Activated naive CD4-positive, alpha-beta T cell treated with Interleukin-2 at 50 U/mL for 16 hours (primary cell): Measurements from ENCODE around the gene SRGAP3.
"Not testable (repeated sequence)": the region's sequence is repeated elsewhere in the genome, so short reads cannot be mapped to it uniquely, and the experiment has no call there.

Experiments used
- DNase-seq: peaks from one replicate; pipeline ENCODE4 v3.0.0-alpha.2; 2020

SRGAP3 gene

DNA sequence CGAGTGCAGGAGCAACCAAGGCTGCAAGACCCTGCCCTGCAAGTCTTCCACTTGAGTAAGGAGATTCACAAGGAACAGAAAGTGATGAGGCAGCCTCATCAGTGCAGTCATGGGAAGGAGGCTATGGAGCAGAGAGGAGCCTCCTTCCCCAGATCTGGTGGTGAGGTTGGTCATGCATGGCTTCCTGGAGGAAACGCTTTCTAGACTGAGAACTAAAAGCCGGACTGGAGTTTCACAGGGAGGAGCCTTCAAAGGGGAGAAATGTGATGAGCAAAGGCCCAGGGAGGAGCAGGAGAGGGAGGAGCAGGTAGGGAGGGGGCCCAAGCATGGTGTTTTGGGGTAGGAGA is 139.9 kb downstream of the SRGAP3 start:
- DNase-seq: no peak

- no peak for DNase-seq
Observed at GRCh38 chr3:9108876-9109567, 140.4 kb downstream of the SRGAP3 start.

- DNase-seq: no peak
Observed at GRCh38 chr3:9107738-9108137, 141.7 kb downstream of the SRGAP3 start.

GRCh38 chr3:9105421-9105820 is 144.0 kb downstream of the SRGAP3 start:
- no peak for DNase-seq

GRCh38 chr3:9104121-9104520 is 145.3 kb downstream of the SRGAP3 start:
- DNase-seq: no peak

DNA sequence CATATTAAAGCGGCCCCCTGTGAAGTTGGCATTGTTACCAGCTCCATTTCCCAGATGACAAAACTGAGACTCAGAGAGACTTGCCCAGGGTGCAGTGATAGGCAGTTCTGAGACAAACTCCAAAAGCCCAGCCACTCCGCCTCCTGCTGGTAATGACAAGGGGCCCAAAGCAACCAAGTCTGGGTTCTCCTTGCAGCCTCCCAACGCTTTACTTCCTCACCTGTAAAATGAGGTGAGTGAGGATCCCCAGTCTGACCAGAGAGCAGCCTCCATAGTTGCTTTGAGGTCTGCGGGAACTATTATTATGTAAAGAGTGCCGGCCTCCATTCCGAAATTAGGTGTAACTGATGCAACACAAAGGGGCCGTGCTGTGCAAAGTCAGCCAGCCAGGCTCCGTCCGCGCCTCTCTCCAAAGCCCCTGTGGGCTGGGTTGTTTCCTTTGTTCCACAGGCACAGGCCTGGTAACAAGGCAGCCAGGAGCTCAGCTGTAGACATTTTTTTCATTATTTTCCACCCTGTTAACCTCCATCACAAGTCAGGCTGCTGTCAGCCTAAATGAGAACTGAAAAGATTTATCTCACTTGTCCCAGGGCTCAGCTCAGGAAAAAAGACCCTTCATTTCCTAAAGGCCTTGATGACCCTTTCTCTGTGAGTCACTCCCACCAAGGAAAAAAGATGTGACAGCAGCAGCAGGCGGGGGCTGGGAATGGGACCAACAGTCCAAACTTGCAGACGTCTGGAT is 147.0 kb downstream of the SRGAP3 start:
- no peak for DNase-seq

DNA sequence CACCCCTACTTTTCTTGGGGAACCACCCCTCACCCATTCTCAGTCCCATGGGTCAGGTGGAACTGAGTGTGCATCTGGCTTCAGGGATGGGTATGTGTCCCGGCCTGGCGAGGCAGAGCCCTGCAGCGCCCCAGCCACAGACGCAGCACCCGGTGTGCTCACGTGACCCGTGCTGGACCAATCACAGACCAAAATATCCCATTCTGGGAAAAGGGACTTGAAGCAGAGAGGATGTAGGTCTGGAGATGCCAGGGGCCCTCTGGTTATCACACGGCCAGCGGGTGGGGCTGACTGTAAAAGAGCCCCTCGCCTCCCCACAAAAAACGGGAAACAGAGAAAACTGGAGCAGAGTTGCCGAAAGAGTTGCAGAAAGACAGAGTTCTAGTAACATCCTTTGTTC is 148.2 kb downstream of the SRGAP3 start:
- no peak for DNase-seq

- DNase-seq: no peak
Observed at GRCh38 chr3:9100513-9100894, 148.9 kb downstream of the SRGAP3 start.

- DNase-seq: no peak
Observed at GRCh38 chr3:9099702-9100512, 149.5 kb downstream of the SRGAP3 start.

GRCh38 chr3:9098716-9099675 is 150.4 kb downstream of the SRGAP3 start:
- DNase-seq: no peak

- DNase-seq: no peak
Observed at GRCh38 chr3:9097495-9097894, 152.0 kb downstream of the SRGAP3 start.

- DNase-seq: no peak
Observed at GRCh38 chr3:9091486-9092235, 157.8 kb downstream of the SRGAP3 start.

DNA sequence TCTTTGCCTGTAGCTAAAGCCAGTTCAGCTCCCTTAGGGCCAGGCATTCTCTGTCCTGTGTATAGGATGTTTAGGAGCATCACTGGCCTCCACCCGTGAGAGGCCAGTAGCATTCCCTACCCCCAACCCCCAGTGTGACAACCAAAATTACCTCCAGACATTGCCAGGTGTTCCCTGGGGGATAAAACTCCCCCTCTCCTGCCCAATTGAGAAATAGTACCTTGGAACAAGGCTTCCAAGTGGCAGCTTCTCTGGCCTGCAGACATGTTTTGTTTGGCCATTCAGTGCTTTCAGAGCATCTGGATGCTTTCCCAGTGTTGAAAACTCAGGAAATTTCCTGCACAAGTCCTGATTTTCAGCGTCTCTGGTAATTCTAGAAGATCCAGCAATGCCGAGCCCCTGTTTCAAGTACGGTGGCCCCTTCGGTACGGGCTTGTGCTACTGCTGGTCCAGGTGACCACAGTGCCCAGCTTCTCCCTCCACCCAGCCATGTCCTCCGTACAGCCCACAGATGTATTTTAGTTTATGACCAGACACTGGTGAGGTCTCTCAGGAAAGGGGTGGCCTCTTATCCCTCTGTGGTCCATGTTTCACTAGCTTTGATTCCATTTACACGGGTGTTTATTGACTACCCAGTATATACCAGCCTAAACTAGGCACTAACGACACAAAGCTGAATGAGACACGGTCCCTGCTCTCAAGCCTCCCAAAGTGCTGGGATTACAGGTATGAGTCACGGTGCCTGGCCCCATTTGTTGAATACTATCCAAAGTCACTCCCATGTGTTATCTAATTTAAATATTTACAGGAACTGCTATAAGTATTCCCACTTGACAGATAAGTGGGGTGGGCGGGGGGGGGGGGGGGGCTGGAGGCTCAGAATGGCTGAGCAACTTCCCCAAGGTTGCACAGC is 160.7 kb downstream of the SRGAP3 start:
- no peak for DNase-seq

DNA sequence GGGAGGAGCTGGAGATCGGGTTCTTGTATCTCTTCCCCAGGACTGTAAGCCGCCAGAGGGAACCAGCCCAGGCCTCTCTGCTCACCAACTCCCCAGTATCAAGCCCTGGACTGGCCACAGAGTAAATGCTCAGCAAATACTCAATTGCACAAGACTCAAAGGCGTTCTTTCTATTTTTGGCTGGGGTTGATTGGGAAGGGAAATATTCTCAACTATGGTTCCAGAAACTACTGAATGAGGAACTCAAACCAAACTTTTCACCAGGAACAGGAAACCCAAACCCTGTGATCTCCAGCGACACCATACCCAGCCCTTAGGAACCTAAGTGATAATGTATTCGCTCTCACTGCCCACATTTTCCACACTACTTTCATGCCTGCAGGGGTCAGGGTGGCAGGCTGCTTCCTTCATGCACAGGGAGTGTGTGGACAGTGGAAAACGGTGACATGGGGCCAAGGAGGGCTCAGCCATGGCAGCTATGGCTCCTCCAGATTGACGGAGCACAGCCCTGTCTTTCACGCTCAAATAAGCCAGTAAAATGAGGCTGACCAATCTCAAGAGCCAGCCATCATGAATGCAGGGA is 161.5 kb downstream of the SRGAP3 start:
- DNase-seq: no peak

GRCh38 chr3:9085428-9085827 is 164.0 kb downstream of the SRGAP3 start:
- not testable (repeated sequence) for DNase-seq

DNA sequence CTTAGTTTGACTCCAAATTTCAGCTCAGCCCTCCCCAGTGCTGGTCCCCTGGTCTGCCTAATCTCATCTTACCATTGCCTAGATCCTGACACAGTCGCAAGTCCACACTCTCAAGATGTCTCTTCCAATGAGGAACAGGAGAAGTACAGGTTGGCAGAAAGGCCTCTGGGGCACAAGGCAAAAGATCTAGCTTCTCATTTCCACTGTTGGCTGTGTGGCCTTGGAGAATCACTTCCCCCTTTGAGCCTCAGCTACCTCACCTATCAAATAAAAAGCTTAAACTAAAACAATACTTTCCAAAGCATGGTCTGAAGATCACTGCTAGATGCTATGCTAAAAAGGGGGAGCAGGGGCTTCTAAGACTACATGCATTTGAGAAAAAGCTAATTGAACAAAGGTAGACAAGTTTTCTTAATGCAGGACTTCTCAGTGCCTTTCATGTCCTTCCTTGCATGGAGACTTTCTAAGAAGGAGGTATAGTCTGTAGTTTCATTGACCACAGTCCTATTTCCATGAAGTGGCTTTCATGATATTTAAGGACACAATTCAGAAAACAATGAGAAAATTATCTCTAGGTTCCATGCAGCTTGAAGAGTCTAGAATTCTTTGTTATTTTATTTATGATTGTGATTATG is 168.1 kb downstream of the SRGAP3 start:
- DNase-seq: no peak

- no peak for DNase-seq
Observed at GRCh38 chr3:9080163-9080562, 169.3 kb downstream of the SRGAP3 start.

DNA sequence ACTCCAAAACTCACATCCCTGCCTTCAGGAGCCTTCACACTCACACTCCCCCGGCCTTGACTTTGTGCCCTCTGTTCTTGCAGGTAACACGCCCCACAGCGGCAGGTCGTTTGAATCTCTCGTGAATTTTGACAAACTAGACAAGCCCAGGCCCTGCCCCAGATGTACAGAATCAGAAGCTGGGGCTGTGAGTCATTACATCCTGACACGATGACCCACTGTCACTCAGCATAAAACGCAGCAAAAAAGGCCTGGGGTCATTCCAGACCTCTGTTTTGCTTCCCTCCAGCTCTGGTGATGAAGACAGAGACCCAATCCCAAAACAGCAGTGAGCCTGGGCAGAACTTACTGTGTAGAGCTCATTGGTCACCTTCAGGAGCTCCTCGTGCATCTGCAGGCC is 169.8 kb downstream of the SRGAP3 start:
- DNase-seq: no peak

DNA sequence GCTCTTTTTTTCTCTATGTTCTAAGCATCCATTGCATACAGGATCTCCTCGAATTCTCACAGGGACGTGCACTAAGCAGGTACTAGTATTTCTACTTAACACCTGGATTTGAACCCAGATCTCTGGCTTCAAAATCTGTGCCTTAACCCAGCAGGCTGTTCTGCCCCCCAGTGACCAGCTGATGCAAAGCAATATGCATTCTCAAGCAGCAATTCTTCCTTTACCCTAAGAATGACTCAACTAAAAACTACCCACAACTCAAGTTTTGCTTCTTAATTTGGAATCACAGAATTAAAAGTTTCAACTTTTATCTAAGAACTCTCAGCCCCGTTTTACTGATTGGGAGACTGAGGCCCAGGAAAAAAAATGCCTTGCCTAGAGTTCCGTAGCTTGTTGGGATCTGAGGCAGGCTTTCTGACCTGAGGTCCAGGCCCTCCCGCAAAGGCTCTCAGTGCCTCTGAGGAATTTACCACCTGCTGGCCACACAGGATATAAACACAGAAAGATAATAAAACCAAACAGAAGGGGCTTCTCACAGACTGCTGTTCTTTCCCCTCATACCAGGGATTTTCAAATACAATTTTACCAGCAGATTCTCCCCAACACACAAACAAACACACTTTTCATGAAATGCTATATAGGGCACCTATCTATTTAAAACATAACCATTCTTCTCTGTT is 170.7 kb downstream of the SRGAP3 start:
- DNase-seq: no peak
